Heart left ventricle (tissue), 13 donors: ENCODE results near the gene FBLN2.

Experiments
- POLR2A ChIP-seq, 2 donors: fragments of 450-650 bp; IDR thresholded peaks; one replicate each; pipeline ENCODE4 v1.6.1; 2017; ENCODE audit warnings: antibody characterized with exemption in 2 of 2, mild to moderate bottlenecking in 2 of 2, moderate library complexity in 2 of 2
- TF ChIP-seq, protein P1 (sequence below), 12 donors: fragments of 200-600 bp; sonication (generic) in 4 of 12; IDR thresholded peaks; one replicate each; pipeline versions ENCODE4 v1.5.0 to v1.8.0; 2018 to 2022; ENCODE audit warnings: antibody characterized with exemption in 12 of 12, mild to moderate bottlenecking in 5 of 12
- donor health status: ischemic (EF 13 %, LVEDD 7.1; RV severe dilation, severe dysfunction).
- donor health status: DM: no; HTN: yes; CAD: no.
- donor health status: DM: no; HTN: no; CAD: no.
- donor health status: ischemic (EF 25% LVEDD 6.9; RV normal size, moderate dysfunction).
- donor health status: ischemic (EF 25% LVEDD 5.7; RV mildly dilated, moderate dysfunction).
- donor health status: ischemic (EF 35%, LVEDD 5.7; RV mildly dilated, moderate dysfunction).
- donor health status: nonischemic (EF 11% LVEDD 7.7; RV severe dilation, severe dysfunction).
- donor health status: DM: yes; HTN: yes; CAD: no.
- donor health status: PGD.
- donor health status: ischemic (EF 29% LVEDD 5.4; RV normal size, mild dysfunction).
- donor health status: nonischemic (EF 23%, LVEDD 6.1; RV moderate dilation, normal function).

DNA sequence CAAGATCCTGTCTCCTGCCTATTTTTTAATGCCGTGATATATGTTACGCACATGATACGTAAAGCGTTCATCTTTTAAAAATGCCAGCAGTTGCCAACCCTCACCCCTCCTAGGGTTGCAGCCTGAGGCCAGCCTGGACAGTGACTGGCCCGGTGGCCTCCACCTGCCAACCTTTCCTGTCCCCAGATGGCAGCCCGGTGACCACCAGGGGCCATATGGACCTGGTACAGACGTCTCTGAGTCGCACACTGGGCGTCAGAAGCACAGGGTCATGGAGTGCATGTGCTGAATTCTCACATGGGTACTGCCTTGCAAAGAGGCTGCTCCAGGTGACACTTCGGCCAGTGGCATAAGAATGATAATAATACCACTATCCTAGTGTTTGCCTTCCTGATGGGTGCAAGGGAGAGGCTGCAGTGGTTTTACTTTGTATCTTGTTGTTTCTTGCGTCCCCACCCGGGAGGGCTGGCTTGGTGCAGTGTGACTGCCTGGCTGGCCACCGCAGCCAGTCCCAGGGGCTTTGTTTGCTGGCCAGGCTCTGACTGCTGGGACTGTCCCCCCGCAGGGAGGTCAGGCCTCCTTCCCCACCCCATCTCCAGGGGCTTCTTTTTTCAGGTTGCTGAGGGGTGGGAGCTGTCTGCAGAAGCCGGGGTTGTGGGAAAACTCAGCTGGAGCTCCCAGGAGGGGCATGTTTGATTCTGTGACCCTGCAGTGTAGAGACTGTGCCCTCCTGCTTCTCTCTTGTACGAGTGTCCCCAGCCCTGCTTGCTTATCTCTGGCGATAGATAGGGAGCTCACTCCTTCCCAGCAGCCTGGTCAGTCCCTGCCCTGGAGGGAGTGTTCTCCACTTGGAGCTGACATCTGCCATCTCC lies 16.9 kb downstream of the FBLN2 start:
- TF ChIP-seq, protein P1, sequence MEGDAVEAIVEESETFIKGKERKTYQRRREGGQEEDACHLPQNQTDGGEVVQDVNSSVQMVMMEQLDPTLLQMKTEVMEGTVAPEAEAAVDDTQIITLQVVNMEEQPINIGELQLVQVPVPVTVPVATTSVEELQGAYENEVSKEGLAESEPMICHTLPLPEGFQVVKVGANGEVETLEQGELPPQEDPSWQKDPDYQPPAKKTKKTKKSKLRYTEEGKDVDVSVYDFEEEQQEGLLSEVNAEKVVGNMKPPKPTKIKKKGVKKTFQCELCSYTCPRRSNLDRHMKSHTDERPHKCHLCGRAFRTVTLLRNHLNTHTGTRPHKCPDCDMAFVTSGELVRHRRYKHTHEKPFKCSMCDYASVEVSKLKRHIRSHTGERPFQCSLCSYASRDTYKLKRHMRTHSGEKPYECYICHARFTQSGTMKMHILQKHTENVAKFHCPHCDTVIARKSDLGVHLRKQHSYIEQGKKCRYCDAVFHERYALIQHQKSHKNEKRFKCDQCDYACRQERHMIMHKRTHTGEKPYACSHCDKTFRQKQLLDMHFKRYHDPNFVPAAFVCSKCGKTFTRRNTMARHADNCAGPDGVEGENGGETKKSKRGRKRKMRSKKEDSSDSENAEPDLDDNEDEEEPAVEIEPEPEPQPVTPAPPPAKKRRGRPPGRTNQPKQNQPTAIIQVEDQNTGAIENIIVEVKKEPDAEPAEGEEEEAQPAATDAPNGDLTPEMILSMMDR (IDR thresholded peaks at IDR 0.05): no peak
- TF ChIP-seq POLR2A (IDR thresholded peaks at IDR 0.05): no peak
